Glomerular visceral epithelial cell (primary cell): Measurements from ENCODE around the gene ABTB2.
"Not testable (repeated sequence)": the region's sequence is repeated elsewhere in the genome, so short reads cannot be mapped to it uniquely, and the experiment has no call there.

Source experiments
- DNase-seq: peaks from one replicate; pipeline ENCODE4 v3.0.0-alpha.2; 2016; ENCODE audit errors: extremely low spot score

Gene ABTB2

GRCh38 chr11:34263441-34264091 lies 94.2 kb downstream of the ABTB2 start:
- DNase-seq = peak; percentile 81

GRCh38 chr11:34262531-34263081 lies 95.2 kb downstream of the ABTB2 start:
- DNase-seq = no peak

GRCh38 chr11:34261820-34262219 lies 96.0 kb downstream of the ABTB2 start:
- no peak for DNase-seq

- no peak for DNase-seq
Observed at GRCh38 chr11:34261095-34261494, 96.7 kb downstream of the ABTB2 start.

- DNase-seq = no peak
Observed at GRCh38 chr11:34260072-34260575, 97.7 kb downstream of the ABTB2 start.

- no peak for DNase-seq
Observed at GRCh38 chr11:34259087-34259486, 98.7 kb downstream of the ABTB2 start.

- no peak for DNase-seq
Observed at GRCh38 chr11:34256626-34257025, 101.2 kb downstream of the ABTB2 start.

GRCh38 chr11:34256150-34256549 lies 101.7 kb downstream of the ABTB2 start:
- DNase-seq = no peak

GRCh38 chr11:34255101-34255500 lies 102.7 kb downstream of the ABTB2 start:
- DNase-seq = no peak

GRCh38 chr11:34254011-34254410 lies 103.8 kb downstream of the ABTB2 start:
- no peak for DNase-seq

- no peak for DNase-seq
Observed at GRCh38 chr11:34252651-34253050, 105.2 kb downstream of the ABTB2 start.

- no peak for DNase-seq
Observed at GRCh38 chr11:34252015-34252414, 105.8 kb downstream of the ABTB2 start.

- no peak for DNase-seq
Observed at GRCh38 chr11:34251589-34251980, 106.2 kb downstream of the ABTB2 start.

GRCh38 chr11:34250732-34251588 lies 106.8 kb downstream of the ABTB2 start:
- peak; percentile 59 for DNase-seq

GRCh38 chr11:34250211-34250610 lies 107.6 kb downstream of the ABTB2 start:
- DNase-seq = no peak

- no peak for DNase-seq
Observed at GRCh38 chr11:34249439-34249838, 108.4 kb downstream of the ABTB2 start.

GRCh38 chr11:34246511-34246910 lies 111.3 kb downstream of the ABTB2 start:
- not testable (repeated sequence) for DNase-seq

GRCh38 chr11:34245041-34245440 lies 112.8 kb downstream of the ABTB2 start:
- no peak for DNase-seq

GRCh38 chr11:34243600-34244464 lies 114.0 kb downstream of the ABTB2 start:
- peak; percentile 93 for DNase-seq

GRCh38 chr11:34242037-34242625 lies 115.7 kb downstream of the ABTB2 start:
- peak; percentile 94 for DNase-seq

- DNase-seq = no peak
Observed at GRCh38 chr11:34240150-34240494, 117.7 kb downstream of the ABTB2 start.
